H9 (cell line): Measurements from ENCODE around the gene CDKAL1. TPM values are rescaled to one million over a fixed set of nuclear protein-coding genes. Genes with fewer than 3 reads are reported as not detected.

Experiments
- DNase-seq: peaks from one replicate; pipeline ENCODE4 v3.0.0-alpha.2; 2017
- H2AFZ ChIP-seq: one replicate; pipeline ENCODE4 v1.6.1; 2013; ENCODE audit warnings: mild to moderate bottlenecking, low read length, control low read depth, moderate library complexity
- H2AK5ac ChIP-seq: 2 replicates; pipeline ENCODE4 v1.6.1; 2013; ENCODE audit warnings: low read length, control low read depth, mixed read lengths; ENCODE audit not compliant: insufficient read length
- H2BK120ac ChIP-seq: one replicate; pipeline ENCODE4 v1.6.1; 2013; ENCODE audit warnings: low read depth, mild to moderate bottlenecking, low read length, control low read depth, inconsistent platforms; ENCODE audit not compliant: poor library complexity, severe bottlenecking
- H2BK12ac ChIP-seq: 2 replicates; pipeline ENCODE4 v1.6.1; 2013; ENCODE audit warnings: low read length, control low read depth, mixed read lengths, low read depth; ENCODE audit not compliant: insufficient read length
- H2BK15ac ChIP-seq: 2 replicates; pipeline ENCODE4 v1.6.1; 2013; ENCODE audit warnings: low read depth, low read length, control low read depth
- H2BK20ac ChIP-seq: one replicate; pipeline ENCODE4 v1.6.1; 2013; ENCODE audit warnings: low read depth, mild to moderate bottlenecking, low read length, control low read depth, inconsistent platforms; ENCODE audit not compliant: poor library complexity, severe bottlenecking
- H2BK5ac ChIP-seq: 2 replicates; pipeline ENCODE4 v1.6.1; 2013; ENCODE audit warnings: low read length, control low read depth, mixed read lengths; ENCODE audit not compliant: insufficient read length
- H3K14ac ChIP-seq: 2 replicates; pipeline ENCODE4 v1.6.1; 2013; ENCODE audit warnings: low read length, control low read depth; ENCODE audit not compliant: insufficient read depth
- H3K18ac ChIP-seq: 2 replicates; pipeline ENCODE4 v1.6.1; 2013; ENCODE audit warnings: low read depth, mild to moderate bottlenecking, mixed read lengths, low read length, control low read depth; ENCODE audit not compliant: insufficient read length
- H3K23ac ChIP-seq: 2 replicates; pipeline ENCODE4 v1.6.1; 2013; ENCODE audit warnings: low read length, control low read depth, mixed read lengths, low read depth; ENCODE audit not compliant: insufficient read length
- H3K23me2 ChIP-seq: 2 replicates; pipeline ENCODE4 v1.6.1; 2013; ENCODE audit warnings: low read depth, mild to moderate bottlenecking, mixed read lengths, low read length, control low read depth; ENCODE audit not compliant: insufficient read length, poor library complexity, severe bottlenecking
- H3K27ac ChIP-seq: 2 replicates; pipeline ENCODE4 v1.5.1; 2013; ENCODE audit warnings: low read length, control low read depth, mixed read lengths, low read depth; ENCODE audit not compliant: insufficient read length
- H3K27me3 ChIP-seq: 2 replicates; pipeline ENCODE4 v1.6.1; 2013; ENCODE audit warnings: low read length, control low read depth, inconsistent platforms; ENCODE audit not compliant: insufficient read depth
- H3K4ac ChIP-seq: 2 replicates; pipeline ENCODE4 v1.6.1; 2013; ENCODE audit warnings: low read depth, mild to moderate bottlenecking, control low read depth, inconsistent platforms, low read length, moderate library complexity
- H3K4me1 ChIP-seq: 2 replicates; pipeline ENCODE4 v1.6.1; 2013; ENCODE audit warnings: low read length, control low read depth, inconsistent platforms; ENCODE audit not compliant: insufficient read depth
- H3K4me2 ChIP-seq: 2 replicates; pipeline ENCODE4 v1.6.1; 2013; ENCODE audit warnings: low read length, control low read depth, mixed read lengths; ENCODE audit not compliant: insufficient read length, insufficient read depth
- H3K56ac ChIP-seq: 2 replicates; pipeline ENCODE4 v1.6.1; 2013; ENCODE audit warnings: low read depth, mild to moderate bottlenecking, mixed read lengths, low read length, control low read depth; ENCODE audit not compliant: insufficient read length
- H3K79me1 ChIP-seq: 2 replicates; pipeline ENCODE4 v1.6.1; 2013; ENCODE audit warnings: low read depth, mild to moderate bottlenecking, moderate library complexity, low read length, control low read depth, inconsistent platforms; ENCODE audit not compliant: insufficient read depth, poor library complexity, severe bottlenecking
- H3K79me2 ChIP-seq: 2 replicates; pipeline ENCODE4 v1.6.1; 2013; ENCODE audit warnings: low read length, control low read depth, inconsistent platforms; ENCODE audit not compliant: insufficient read depth
- H3K9ac ChIP-seq: 2 replicates; pipeline ENCODE4 v1.6.1; 2013; ENCODE audit warnings: low read length, control low read depth, mixed read lengths; ENCODE audit not compliant: insufficient read length; ENCODE audit errors: extremely low read depth
- H3K9me3 ChIP-seq: one replicate; pipeline ENCODE4 v1.6.1; 2013; ENCODE audit warnings: low read depth, low read length, inconsistent platforms; ENCODE audit not compliant: control insufficient read depth
- H3T11ph ChIP-seq: one replicate; pipeline ENCODE4 v1.6.1; 2013; ENCODE audit warnings: mild to moderate bottlenecking, low read length, control low read depth, inconsistent platforms
- H4K20me1 ChIP-seq: one replicate; pipeline ENCODE4 v1.6.1; 2013; ENCODE audit not compliant: control insufficient read depth, insufficient read length, insufficient read depth
- H4K5ac ChIP-seq: 2 replicates; pipeline ENCODE4 v1.6.1; 2013; ENCODE audit warnings: low read depth, mild to moderate bottlenecking, mixed read lengths, low read length, control low read depth; ENCODE audit not compliant: insufficient read length
- H4K8ac ChIP-seq: replicated peaks from 2 replicates; pipeline ENCODE4 v1.6.1; 2013; ENCODE audit warnings: low read length, control low read depth, mixed read lengths, low read depth; ENCODE audit not compliant: insufficient read length
- H4K91ac ChIP-seq: 2 replicates; pipeline ENCODE4 v1.6.1; 2013; ENCODE audit warnings: low read depth, mild to moderate bottlenecking, moderate library complexity, mixed read lengths, low read length, control low read depth; ENCODE audit not compliant: insufficient read length
- H3K27ac Mint-ChIP-seq, 3 experiments: 2 replicates in 2 of 3; 3 replicates in 1 of 3; pipeline ENCODE4 v1.8.0; 2020 to 2021; ENCODE audit warnings: mixed read lengths in 3 of 3, mild to moderate bottlenecking in 1 of 3, moderate library complexity in 1 of 3
- H3K27me3 Mint-ChIP-seq: 2 replicates; pipeline ENCODE4 v1.8.0; 2021; ENCODE audit warnings: low read depth, mild to moderate bottlenecking, moderate library complexity, mixed read lengths
- H3K36me3 Mint-ChIP-seq, 3 experiments: 2 replicates in 2 of 3; 3 replicates in 1 of 3; pipeline ENCODE4 v1.8.0; 2020 to 2021; ENCODE audit warnings: low read depth in 3 of 3, mixed read lengths in 3 of 3; ENCODE audit not compliant: insufficient read depth in 1 of 3
- H3K4me1 Mint-ChIP-seq, 2 experiments: 2 replicates each; pipeline ENCODE4 v1.8.0; 2020; ENCODE audit warnings: mixed read lengths in 2 of 2
- H3K4me3 Mint-ChIP-seq, 2 experiments: 2 replicates in 1 of 2; 3 replicates in 1 of 2; pipeline ENCODE4 v1.8.0; 2020 to 2021; ENCODE audit warnings: mild to moderate bottlenecking in 2 of 2, mixed read lengths in 2 of 2, moderate library complexity in 1 of 2
- H3K9me3 Mint-ChIP-seq, 2 experiments: 2 replicates in 1 of 2; 3 replicates in 1 of 2; pipeline ENCODE4 v1.8.0; 2020; ENCODE audit warnings: mild to moderate bottlenecking in 2 of 2, mixed read lengths in 2 of 2, moderate library complexity in 1 of 2
- CTCF ChIP-seq: fragments of 200-600 bp; sonication (generic); conservative IDR thresholded peaks from 3 replicates; pipeline ENCODE4 v1.8.0; 2021; ENCODE audit warnings: antibody characterized with exemption, mild to moderate bottlenecking
- WGBS: extraction: QIAGEN DNeasy Blood & Tissue Kit; methylation state at CpG from one replicate; pipeline ENCODE4 v1.1.7; 2013; ENCODE audit warnings: missing lambda C conversion rate, low lambda C conversion rate, mixed read lengths; ENCODE audit not compliant: insufficient read length; ENCODE audit errors: extremely low coverage; 5-methylcytosine and 5-hydroxymethylcytosine counted together
- total RNA-seq: library from RNA; stranded (reverse); gene quantifications from 2 replicates; pipeline ENCODE4 v1.2.1, GENCODE V29; 2021

CDKAL1 gene
- total RNA-seq, 1 experiment from 2014 or later, result 23.0 TPM

GRCh38 chr6:20703049-20703448 is 168.8 kb downstream of the CDKAL1 start:
- Mint-ChIP-seq H3K4me1 (peaks cover 30 to 49% of the 10 kb centered on the region in 2 experiments), H3K36me3 (no peaks in the 10 kb centered on the region), H3K27ac (no peak overlapping the region), H3K9me3 (no peaks in the 10 kb centered on the region), H3K4me3 (no peak overlapping the region), H3K27me3 (no peaks in the 10 kb centered on the region)
- H3T11ph ChIP-seq, result no peak overlapping the region
- peaks cover 4% of the 10 kb centered on the region for H3K4me1 ChIP-seq
- H2BK5ac ChIP-seq, result no peak overlapping the region
- TF ChIP-seq CTCF, result no peak
- H4K91ac ChIP-seq, result no peak overlapping the region
- no peak overlapping the region for H3K27ac ChIP-seq
- no peaks in the 10 kb centered on the region for H3K79me1 ChIP-seq
- H3K9me3 ChIP-seq, result no peaks in the 10 kb centered on the region
- no peak overlapping the region for H3K4me2 ChIP-seq
- H2AFZ ChIP-seq, result no peak overlapping the region
- no peaks in the 10 kb centered on the region for H3K23me2 ChIP-seq
- no peak overlapping the region for H2AK5ac ChIP-seq
- WGBS, result no CpG with 5 or more reads among the region's 3 CpGs
- no peak overlapping the region for H4K8ac ChIP-seq
- H3K27me3 ChIP-seq, result no peaks in the 10 kb centered on the region
- H2BK120ac ChIP-seq, result no peak overlapping the region
- no peaks in the 10 kb centered on the region for H3K79me2 ChIP-seq
- H2BK12ac ChIP-seq, result no peak overlapping the region
- DNase-seq, result no peak
- H2BK15ac ChIP-seq, result no peak overlapping the region
- H3K14ac ChIP-seq, result no peak overlapping the region
- H3K56ac ChIP-seq, result no peak overlapping the region
- H4K5ac ChIP-seq, result no peak overlapping the region
- no peak overlapping the region for H2BK20ac ChIP-seq
- H4K20me1 ChIP-seq, result no peaks in the 10 kb centered on the region
- H3K9ac ChIP-seq, result no peak overlapping the region
- no peak overlapping the region for H3K23ac ChIP-seq
- H3K18ac ChIP-seq, result no peak overlapping the region
- H3K4ac ChIP-seq, result no peak overlapping the region
